Measurements from ENCODE around the gene FLNB. TPM values are rescaled to one million over a fixed set of nuclear protein-coding genes. Genes with fewer than 3 reads are reported as not detected.

FLNB gene
- total RNA-seq, 1 experiment from 2014 or later = 309 TPM

DNA sequence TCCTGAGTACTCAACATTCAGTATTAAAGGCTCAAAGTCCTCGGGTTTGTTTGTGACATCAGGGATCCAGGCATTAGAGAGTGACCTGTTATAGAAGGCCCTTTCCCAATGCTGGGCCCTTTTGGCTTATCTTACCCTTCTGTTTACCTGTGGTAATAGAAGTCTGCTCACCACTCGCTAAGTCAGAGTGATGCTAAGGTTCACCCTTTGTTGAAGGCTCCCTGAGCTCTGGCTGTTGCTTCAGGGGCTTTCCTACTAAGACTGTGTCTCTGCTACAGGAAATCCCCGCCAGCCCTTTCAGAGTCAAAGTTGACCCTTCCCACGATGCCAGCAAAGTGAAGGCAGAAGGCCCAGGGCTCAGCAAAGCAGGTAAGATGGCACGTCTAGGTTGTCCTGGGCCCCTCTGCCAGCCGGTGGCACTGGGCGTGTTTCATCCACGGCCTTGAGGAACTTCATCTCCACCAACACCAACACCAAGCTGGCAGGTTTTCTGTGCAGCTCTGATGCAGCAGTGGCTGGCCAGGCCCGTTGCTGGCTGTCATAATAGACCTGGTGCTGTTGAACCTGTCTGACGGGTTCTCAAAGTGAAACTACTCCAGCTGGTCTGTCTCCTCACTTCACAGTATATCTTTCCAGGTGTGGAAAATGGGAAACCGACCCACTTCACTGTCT is 103.4 kb downstream of the FLNB start:
- ChIA-PET POLR2A (no interaction called here), CTCF (no interaction called here)
- Histone ChIP-seq H3K4me3 (ENCODE audit: low read depth in 2 of 2, low read length in 2 of 2) (no peak overlapping the region), H3K4me1 (ENCODE audit: control insufficient read depth, insufficient read depth, low read length) (peaks cover 2% of the 10 kb centered on the region; the same call in 1 of the 2 replicates), H3K27ac (ENCODE audit: low read length) (no peak overlapping the region), H3K9me3 (ENCODE audit: control insufficient read depth, insufficient read depth, low read depth, low read length) (no peaks in the 10 kb centered on the region), H3K27me3 (ENCODE audit: control insufficient read depth, insufficient read depth, low read length) (no peaks in the 10 kb centered on the region), H3K36me3 (ENCODE audit: control insufficient read depth, insufficient read depth, low read length) (peaks cover 23% of the 10 kb centered on the region)
- DNase-seq (ENCODE audit: low read depth, low spot score) (no peak), ATAC-seq (no peak)
- in situ Hi-C loops (cut with HindIII; ENCODE audit: low pct_unique_long_range_greater_than_20kb, low sequenced_read_pairs) = no loop called here
- TF ChIP-seq POLR2AphosphoS5 (IDR thresholded peaks at IDR 0.05; ENCODE audit: low read depth, low read length) = no peak
- intact Hi-C loops (cut with micrococcal nuclease; ENCODE audit: unreplicated experiment) = no loop called here
- BruUV-seq (replicated peaks) = no TSS peak

DNA sequence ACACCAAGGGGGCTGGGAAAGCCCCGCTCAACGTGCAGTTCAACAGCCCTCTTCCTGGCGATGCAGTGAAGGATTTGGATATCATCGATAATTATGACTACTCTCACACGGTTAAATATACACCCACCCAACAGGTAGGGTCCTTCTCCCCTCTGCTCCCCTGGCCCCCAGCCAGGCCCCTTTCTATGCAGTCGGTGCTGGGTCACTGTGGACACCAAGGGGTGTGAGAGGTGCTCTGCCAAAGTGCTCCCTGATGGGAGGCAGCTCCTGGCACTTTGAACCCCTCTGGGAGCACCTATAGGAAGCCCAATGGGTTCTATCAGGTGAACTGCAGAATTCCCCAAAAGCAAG is 103.9 kb downstream of the FLNB start:
- no TSS peak for BruUV-seq (replicated peaks)
- TF ChIP-seq SIN3A (IDR thresholded peaks at IDR 0.05; ENCODE audit: borderline replicate concordance, insufficient read depth, low read depth, low read length) (no peak), TCF7L2 (IDR thresholded peaks at IDR 0.05; ENCODE audit: low read depth, low read length) (no peak), POLR2AphosphoS5 (IDR thresholded peaks at IDR 0.05; ENCODE audit: low read depth, low read length) (no peak)
- TF ChIP-seq, protein P1, sequence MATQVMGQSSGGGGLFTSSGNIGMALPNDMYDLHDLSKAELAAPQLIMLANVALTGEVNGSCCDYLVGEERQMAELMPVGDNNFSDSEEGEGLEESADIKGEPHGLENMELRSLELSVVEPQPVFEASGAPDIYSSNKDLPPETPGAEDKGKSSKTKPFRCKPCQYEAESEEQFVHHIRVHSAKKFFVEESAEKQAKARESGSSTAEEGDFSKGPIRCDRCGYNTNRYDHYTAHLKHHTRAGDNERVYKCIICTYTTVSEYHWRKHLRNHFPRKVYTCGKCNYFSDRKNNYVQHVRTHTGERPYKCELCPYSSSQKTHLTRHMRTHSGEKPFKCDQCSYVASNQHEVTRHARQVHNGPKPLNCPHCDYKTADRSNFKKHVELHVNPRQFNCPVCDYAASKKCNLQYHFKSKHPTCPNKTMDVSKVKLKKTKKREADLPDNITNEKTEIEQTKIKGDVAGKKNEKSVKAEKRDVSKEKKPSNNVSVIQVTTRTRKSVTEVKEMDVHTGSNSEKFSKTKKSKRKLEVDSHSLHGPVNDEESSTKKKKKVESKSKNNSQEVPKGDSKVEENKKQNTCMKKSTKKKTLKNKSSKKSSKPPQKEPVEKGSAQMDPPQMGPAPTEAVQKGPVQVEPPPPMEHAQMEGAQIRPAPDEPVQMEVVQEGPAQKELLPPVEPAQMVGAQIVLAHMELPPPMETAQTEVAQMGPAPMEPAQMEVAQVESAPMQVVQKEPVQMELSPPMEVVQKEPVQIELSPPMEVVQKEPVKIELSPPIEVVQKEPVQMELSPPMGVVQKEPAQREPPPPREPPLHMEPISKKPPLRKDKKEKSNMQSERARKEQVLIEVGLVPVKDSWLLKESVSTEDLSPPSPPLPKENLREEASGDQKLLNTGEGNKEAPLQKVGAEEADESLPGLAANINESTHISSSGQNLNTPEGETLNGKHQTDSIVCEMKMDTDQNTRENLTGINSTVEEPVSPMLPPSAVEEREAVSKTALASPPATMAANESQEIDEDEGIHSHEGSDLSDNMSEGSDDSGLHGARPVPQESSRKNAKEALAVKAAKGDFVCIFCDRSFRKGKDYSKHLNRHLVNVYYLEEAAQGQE (IDR thresholded peaks at IDR 0.05; ENCODE audit: insufficient read depth in 1 of 2, low read depth in 2 of 2, low read length in 1 of 2) = no peak
- TF ChIP-seq, protein P2, sequence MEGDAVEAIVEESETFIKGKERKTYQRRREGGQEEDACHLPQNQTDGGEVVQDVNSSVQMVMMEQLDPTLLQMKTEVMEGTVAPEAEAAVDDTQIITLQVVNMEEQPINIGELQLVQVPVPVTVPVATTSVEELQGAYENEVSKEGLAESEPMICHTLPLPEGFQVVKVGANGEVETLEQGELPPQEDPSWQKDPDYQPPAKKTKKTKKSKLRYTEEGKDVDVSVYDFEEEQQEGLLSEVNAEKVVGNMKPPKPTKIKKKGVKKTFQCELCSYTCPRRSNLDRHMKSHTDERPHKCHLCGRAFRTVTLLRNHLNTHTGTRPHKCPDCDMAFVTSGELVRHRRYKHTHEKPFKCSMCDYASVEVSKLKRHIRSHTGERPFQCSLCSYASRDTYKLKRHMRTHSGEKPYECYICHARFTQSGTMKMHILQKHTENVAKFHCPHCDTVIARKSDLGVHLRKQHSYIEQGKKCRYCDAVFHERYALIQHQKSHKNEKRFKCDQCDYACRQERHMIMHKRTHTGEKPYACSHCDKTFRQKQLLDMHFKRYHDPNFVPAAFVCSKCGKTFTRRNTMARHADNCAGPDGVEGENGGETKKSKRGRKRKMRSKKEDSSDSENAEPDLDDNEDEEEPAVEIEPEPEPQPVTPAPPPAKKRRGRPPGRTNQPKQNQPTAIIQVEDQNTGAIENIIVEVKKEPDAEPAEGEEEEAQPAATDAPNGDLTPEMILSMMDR (IDR thresholded peaks at IDR 0.05) = no peak
- in situ Hi-C loops (cut with HindIII; ENCODE audit: low pct_unique_long_range_greater_than_20kb, low sequenced_read_pairs) (no loop called here), intact Hi-C loops (cut with micrococcal nuclease; ENCODE audit: unreplicated experiment) (no loop called here)
- CTCF ChIA-PET = no interaction called here
- H3K4me1 ChIP-seq (ENCODE audit: control insufficient read depth, insufficient read depth, low read length) = peaks cover 7% of the 10 kb centered on the region; the same call in 1 of the 2 replicates
- H3K9me3 ChIP-seq (ENCODE audit: control insufficient read depth, insufficient read depth, low read depth, low read length) = no peaks in the 10 kb centered on the region
- POLR2A ChIA-PET = no interaction called here
- H3K36me3 ChIP-seq (ENCODE audit: control insufficient read depth, insufficient read depth, low read length) = peaks cover 21% of the 10 kb centered on the region
- ATAC-seq (no peak), DNase-seq (ENCODE audit: low read depth, low spot score) (no peak)
- H3K27me3 ChIP-seq (ENCODE audit: control insufficient read depth, insufficient read depth, low read length) = no peaks in the 10 kb centered on the region
- no peak overlapping the region for H3K27ac ChIP-seq (ENCODE audit: low read length)
- no peak overlapping the region for H3K4me3 ChIP-seq (ENCODE audit: low read depth in 2 of 2, low read length in 2 of 2)

DNA sequence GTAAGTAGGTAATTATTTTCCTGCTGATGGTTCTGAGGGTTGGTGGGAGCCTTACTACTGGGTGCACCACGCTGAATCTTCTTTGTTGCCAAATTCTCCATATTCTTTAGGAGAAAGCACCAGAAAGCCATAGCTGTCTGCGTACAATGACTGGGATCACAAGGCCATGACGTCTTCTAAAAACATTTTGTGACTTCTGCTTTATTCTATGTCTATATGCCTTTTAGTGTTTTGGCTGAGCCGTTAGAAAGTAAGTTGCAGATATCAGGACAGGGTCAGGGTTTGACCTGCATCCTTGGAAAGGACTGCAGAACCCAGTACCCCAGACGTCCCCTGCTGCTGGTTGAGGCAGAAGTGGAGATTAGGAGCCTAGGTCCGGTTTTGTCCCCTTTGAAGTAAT is 107.0 kb downstream of the FLNB start:
- BruUV-seq (replicated peaks) = TSS peak; percentile 10
- CTCF ChIA-PET = no interaction called here
- H3K36me3 ChIP-seq (ENCODE audit: control insufficient read depth, insufficient read depth, low read length) = peaks cover 17% of the 10 kb centered on the region
- POLR2A ChIA-PET = no interaction called here
- TF ChIP-seq POLR2AphosphoS5 (IDR thresholded peaks at IDR 0.05; ENCODE audit: low read depth, low read length) = no peak
- TF ChIP-seq, protein P1 (IDR thresholded peaks at IDR 0.05; ENCODE audit: insufficient read depth in 1 of 2, low read depth in 2 of 2, low read length in 1 of 2) = no peak
- TF ChIP-seq, protein P2 (IDR thresholded peaks at IDR 0.05) = no peak
- peaks cover 7% of the 10 kb centered on the region; the same call in 1 of the 2 replicates for H3K4me1 ChIP-seq (ENCODE audit: control insufficient read depth, insufficient read depth, low read length)
- no peak overlapping the region for H3K4me3 ChIP-seq (ENCODE audit: low read depth in 2 of 2, low read length in 2 of 2)
- no peaks in the 10 kb centered on the region for H3K27me3 ChIP-seq (ENCODE audit: control insufficient read depth, insufficient read depth, low read length)
- H3K27ac ChIP-seq (ENCODE audit: low read length) = no peak overlapping the region
- DNase-seq (ENCODE audit: low read depth, low spot score) (no peak), ATAC-seq (no peak)
- no peaks in the 10 kb centered on the region for H3K9me3 ChIP-seq (ENCODE audit: control insufficient read depth, insufficient read depth, low read depth, low read length)
- intact Hi-C loops (cut with micrococcal nuclease; ENCODE audit: unreplicated experiment) = no loop called here
- in situ Hi-C loops (cut with HindIII; ENCODE audit: low pct_unique_long_range_greater_than_20kb, low sequenced_read_pairs) = no loop called here

Measured in Panc1 (cell line).